ENCODE measurements around the gene OTOGL.

DNA sequence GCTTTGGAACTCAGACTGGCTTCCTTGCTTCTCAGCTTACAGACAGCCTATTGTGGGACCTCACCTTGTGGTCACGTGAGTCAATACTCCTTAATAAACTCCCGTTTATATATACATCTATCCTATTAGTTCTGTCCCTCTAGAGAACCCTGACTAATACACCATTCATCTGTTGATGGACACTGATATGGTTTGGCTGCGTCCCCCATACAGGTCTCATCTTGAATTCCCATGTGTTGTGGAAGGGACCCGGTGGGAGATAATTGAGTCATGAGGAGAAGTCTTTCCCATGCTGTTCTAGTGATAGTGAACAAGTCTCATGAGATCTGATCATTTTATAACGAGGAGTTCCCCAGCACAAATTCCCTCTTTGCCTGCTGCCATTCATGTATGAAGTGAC, 57.0 kb downstream of the OTOGL start:
- TF ChIP-seq, protein P1, sequence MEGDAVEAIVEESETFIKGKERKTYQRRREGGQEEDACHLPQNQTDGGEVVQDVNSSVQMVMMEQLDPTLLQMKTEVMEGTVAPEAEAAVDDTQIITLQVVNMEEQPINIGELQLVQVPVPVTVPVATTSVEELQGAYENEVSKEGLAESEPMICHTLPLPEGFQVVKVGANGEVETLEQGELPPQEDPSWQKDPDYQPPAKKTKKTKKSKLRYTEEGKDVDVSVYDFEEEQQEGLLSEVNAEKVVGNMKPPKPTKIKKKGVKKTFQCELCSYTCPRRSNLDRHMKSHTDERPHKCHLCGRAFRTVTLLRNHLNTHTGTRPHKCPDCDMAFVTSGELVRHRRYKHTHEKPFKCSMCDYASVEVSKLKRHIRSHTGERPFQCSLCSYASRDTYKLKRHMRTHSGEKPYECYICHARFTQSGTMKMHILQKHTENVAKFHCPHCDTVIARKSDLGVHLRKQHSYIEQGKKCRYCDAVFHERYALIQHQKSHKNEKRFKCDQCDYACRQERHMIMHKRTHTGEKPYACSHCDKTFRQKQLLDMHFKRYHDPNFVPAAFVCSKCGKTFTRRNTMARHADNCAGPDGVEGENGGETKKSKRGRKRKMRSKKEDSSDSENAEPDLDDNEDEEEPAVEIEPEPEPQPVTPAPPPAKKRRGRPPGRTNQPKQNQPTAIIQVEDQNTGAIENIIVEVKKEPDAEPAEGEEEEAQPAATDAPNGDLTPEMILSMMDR (IDR thresholded peaks at IDR 0.05): no peak
- TF ChIP-seq POLR2A (IDR thresholded peaks at IDR 0.05): no peak
